ENCODE measurements around the gene FYCO1.

The FYCO1 gene

GRCh38 chr3:45939341-45939771 is 56.3 kb downstream of the FYCO1 start:
- peaks cover 41% of the 10 kb centered on the region for H3K4me1 Mint-ChIP-seq (ENCODE audit: low read depth)
- no peak overlapping the region for H3K4me3 Mint-ChIP-seq
- H3K36me3 Mint-ChIP-seq (ENCODE audit: low read depth): peaks cover 38% of the 10 kb centered on the region
- H3K27me3 Mint-ChIP-seq: no peaks in the 10 kb centered on the region
- H3K27ac Mint-ChIP-seq: no peak overlapping the region
- no peaks in the 10 kb centered on the region for H3K9me3 Mint-ChIP-seq

- no peaks in the 10 kb centered on the region for H3K9me3 Mint-ChIP-seq
- no peaks in the 10 kb centered on the region for H3K27me3 Mint-ChIP-seq
- H3K27ac Mint-ChIP-seq: no peak overlapping the region
- no peak overlapping the region for H3K4me3 Mint-ChIP-seq
- H3K4me1 Mint-ChIP-seq (ENCODE audit: low read depth): peaks cover 38% of the 10 kb centered on the region
- H3K36me3 Mint-ChIP-seq (ENCODE audit: low read depth): peaks cover 43% of the 10 kb centered on the region
Measured at GRCh38 chr3:45938864-45939263, 56.8 kb downstream of the FYCO1 start.

DNA sequence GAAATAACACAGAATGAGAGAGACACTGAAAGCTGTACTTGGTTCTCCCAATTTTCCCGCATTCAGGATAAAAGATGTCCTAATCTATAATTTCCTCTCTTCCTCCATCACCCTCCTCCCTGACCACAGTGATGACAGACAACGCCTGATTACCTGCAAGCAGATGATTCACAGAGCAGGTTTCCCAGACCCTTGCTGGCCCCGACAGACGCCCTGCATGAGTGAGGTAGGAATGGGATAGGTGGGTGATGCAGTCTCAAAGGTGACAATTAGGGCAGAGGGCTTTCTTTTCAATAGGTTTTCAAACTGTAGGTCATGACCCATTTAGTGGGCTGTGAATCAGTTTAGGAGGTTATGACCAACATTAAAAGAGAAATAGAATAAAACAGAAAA is 57.6 kb downstream of the FYCO1 start:
- H3K9me3 Mint-ChIP-seq: no peaks in the 10 kb centered on the region
- H3K4me3 Mint-ChIP-seq: no peak overlapping the region
- H3K36me3 Mint-ChIP-seq (ENCODE audit: low read depth): peaks cover 51% of the 10 kb centered on the region
- H3K27ac Mint-ChIP-seq: no peak overlapping the region
- H3K27me3 Mint-ChIP-seq: no peaks in the 10 kb centered on the region
- H3K4me1 Mint-ChIP-seq (ENCODE audit: low read depth): peaks cover 30% of the 10 kb centered on the region

- Mint-ChIP-seq H3K9me3 (no peaks in the 10 kb centered on the region), H3K4me3 (no peak overlapping the region), H3K4me1 (ENCODE audit: low read depth) (peaks cover 23% of the 10 kb centered on the region), H3K27me3 (no peaks in the 10 kb centered on the region), H3K27ac (no peak overlapping the region), H3K36me3 (ENCODE audit: low read depth) (peaks cover 57% of the 10 kb centered on the region)
Measured at GRCh38 chr3:45937206-45938042, 58.2 kb downstream of the FYCO1 start.

DNA sequence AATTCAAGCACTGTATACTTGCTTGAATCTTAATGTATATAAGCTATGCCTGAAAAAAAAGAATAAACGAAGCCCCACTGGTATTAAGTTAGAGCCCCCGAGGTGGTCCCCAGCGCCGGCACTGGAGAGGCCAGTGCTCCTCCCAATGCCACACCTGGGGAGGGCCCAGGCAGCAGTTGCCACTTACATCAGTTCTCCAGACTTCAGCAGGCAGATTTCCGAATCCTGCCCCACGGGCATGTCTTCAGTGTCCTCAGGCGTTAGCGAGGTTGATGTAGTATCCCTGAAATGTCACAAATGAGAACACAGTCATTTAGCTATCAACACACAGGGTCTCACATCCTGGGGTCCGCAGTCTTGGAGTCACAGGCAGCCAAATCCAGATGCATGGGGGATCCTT is 59.4 kb downstream of the FYCO1 start:
- no peak overlapping the region for H3K4me3 Mint-ChIP-seq
- H3K27me3 Mint-ChIP-seq: no peaks in the 10 kb centered on the region
- H3K36me3 Mint-ChIP-seq (ENCODE audit: low read depth): peaks cover 65% of the 10 kb centered on the region
- peaks cover 17% of the 10 kb centered on the region for H3K4me1 Mint-ChIP-seq (ENCODE audit: low read depth)
- H3K9me3 Mint-ChIP-seq: no peaks in the 10 kb centered on the region
- H3K27ac Mint-ChIP-seq: no peak overlapping the region

GRCh38 chr3:45933591-45933990 is 62.0 kb downstream of the FYCO1 start:
- H3K36me3 Mint-ChIP-seq (ENCODE audit: low read depth): peaks cover 75% of the 10 kb centered on the region
- no peaks in the 10 kb centered on the region for H3K9me3 Mint-ChIP-seq
- H3K27me3 Mint-ChIP-seq: no peaks in the 10 kb centered on the region
- H3K4me1 Mint-ChIP-seq (ENCODE audit: low read depth): no peaks in the 10 kb centered on the region
- no peak overlapping the region for H3K27ac Mint-ChIP-seq
- H3K4me3 Mint-ChIP-seq: no peak overlapping the region

- H3K27ac Mint-ChIP-seq: no peak overlapping the region
- no peaks in the 10 kb centered on the region for H3K27me3 Mint-ChIP-seq
- H3K36me3 Mint-ChIP-seq (ENCODE audit: low read depth): peaks cover 70% of the 10 kb centered on the region
Measured at GRCh38 chr3:45932112-45932511, 63.5 kb downstream of the FYCO1 start.

GRCh38 chr3:45931496-45931895 is 64.1 kb downstream of the FYCO1 start:
- H3K4me1 Mint-ChIP-seq (ENCODE audit: low read depth): no peaks in the 10 kb centered on the region
- no peaks in the 10 kb centered on the region for H3K9me3 Mint-ChIP-seq
- no peak overlapping the region for H3K4me3 Mint-ChIP-seq
- peaks cover 74% of the 10 kb centered on the region for H3K36me3 Mint-ChIP-seq (ENCODE audit: low read depth)
- H3K27ac Mint-ChIP-seq: no peak overlapping the region
- no peaks in the 10 kb centered on the region for H3K27me3 Mint-ChIP-seq

More at GRCh38 chr3:45932112-45932511, 63.5 kb downstream of the FYCO1 start:
- Mint-ChIP-seq H3K4me3 (no peak overlapping the region), H3K9me3 (no peaks in the 10 kb centered on the region), H3K4me1 (ENCODE audit: low read depth) (no peaks in the 10 kb centered on the region)

GRCh38 chr3:45929042-45929679 is 66.5 kb downstream of the FYCO1 start:
- H3K27ac Mint-ChIP-seq: no peak overlapping the region
- H3K36me3 Mint-ChIP-seq (ENCODE audit: low read depth): peaks cover 74% of the 10 kb centered on the region
- H3K4me1 Mint-ChIP-seq (ENCODE audit: low read depth): no peaks in the 10 kb centered on the region
- H3K9me3 Mint-ChIP-seq: no peaks in the 10 kb centered on the region
- H3K4me3 Mint-ChIP-seq: no peak overlapping the region
- no peaks in the 10 kb centered on the region for H3K27me3 Mint-ChIP-seq

- H3K9me3 Mint-ChIP-seq: no peaks in the 10 kb centered on the region
- no peaks in the 10 kb centered on the region for H3K4me1 Mint-ChIP-seq (ENCODE audit: low read depth)
- no peak overlapping the region for H3K4me3 Mint-ChIP-seq
- no peaks in the 10 kb centered on the region for H3K27me3 Mint-ChIP-seq
- H3K27ac Mint-ChIP-seq: no peak overlapping the region
- peaks cover 69% of the 10 kb centered on the region for H3K36me3 Mint-ChIP-seq (ENCODE audit: low read depth)
Measured at GRCh38 chr3:45927881-45928280, 67.7 kb downstream of the FYCO1 start.

GRCh38 chr3:45923755-45924154 is 71.9 kb downstream of the FYCO1 start:
- Mint-ChIP-seq H3K36me3 (ENCODE audit: low read depth) (peaks cover 57% of the 10 kb centered on the region), H3K4me1 (ENCODE audit: low read depth) (peaks cover 12% of the 10 kb centered on the region), H3K27ac (no peak overlapping the region), H3K9me3 (no peaks in the 10 kb centered on the region), H3K4me3 (no peak overlapping the region), H3K27me3 (no peaks in the 10 kb centered on the region)

- no peaks in the 10 kb centered on the region for H3K27me3 Mint-ChIP-seq
- H3K4me1 Mint-ChIP-seq (ENCODE audit: low read depth): peaks cover 17% of the 10 kb centered on the region
- H3K36me3 Mint-ChIP-seq (ENCODE audit: low read depth): peaks cover 60% of the 10 kb centered on the region
- H3K27ac Mint-ChIP-seq: no peak overlapping the region
- no peak overlapping the region for H3K4me3 Mint-ChIP-seq
- H3K9me3 Mint-ChIP-seq: no peaks in the 10 kb centered on the region
Measured at GRCh38 chr3:45922950-45923590, 72.6 kb downstream of the FYCO1 start.

- H3K4me3 Mint-ChIP-seq: no peak overlapping the region
- peaks cover 18% of the 10 kb centered on the region for H3K4me1 Mint-ChIP-seq (ENCODE audit: low read depth)
- H3K27ac Mint-ChIP-seq: no peak overlapping the region
Measured at GRCh38 chr3:45922039-45922326, 73.6 kb downstream of the FYCO1 start.

DNA sequence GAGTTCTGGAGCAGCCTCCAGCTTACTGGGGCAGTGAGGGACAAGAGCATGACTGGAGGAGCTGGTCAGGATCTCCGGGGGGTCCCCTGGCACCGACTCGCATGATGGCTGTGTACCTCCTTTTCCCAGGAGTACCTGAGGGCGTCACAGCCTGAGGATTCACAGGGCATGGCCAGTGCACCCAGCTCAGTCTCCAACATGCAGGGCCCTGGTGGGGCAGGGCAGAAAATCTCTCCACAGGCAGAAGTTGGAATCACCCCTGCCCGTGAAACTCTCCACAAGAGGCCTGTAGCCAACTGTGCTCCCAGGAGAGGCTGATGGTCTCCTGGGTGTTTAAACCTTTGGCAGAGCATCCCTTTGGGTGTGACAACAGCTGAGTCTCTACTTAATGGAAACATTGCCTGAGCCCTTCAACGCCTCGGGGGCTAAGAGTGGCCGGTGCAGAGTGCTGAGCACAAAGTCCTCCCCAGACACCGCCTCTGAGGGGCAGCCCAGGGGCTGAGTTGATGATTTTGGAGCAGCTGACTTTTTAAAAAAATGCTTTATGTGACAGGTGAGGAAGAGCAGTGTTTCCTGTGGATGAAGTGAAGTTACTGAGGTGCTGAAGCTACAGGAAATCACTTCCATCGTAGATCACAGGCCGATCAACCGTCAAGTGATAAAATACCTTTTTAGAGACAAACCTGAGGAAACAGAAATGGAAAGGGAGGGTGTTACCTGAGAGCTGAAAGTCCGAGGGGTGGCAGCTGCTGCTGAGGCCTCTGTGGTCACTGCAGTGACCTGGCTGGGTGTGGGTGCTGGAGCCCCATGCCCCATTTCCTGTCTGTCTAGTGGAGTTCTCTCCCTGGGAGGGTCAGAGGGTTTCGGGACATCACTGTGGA is 74.2 kb downstream of the FYCO1 start:
- no peak overlapping the region for H3K4me3 Mint-ChIP-seq
- peaks cover 24% of the 10 kb centered on the region for H3K4me1 Mint-ChIP-seq (ENCODE audit: low read depth)

More at GRCh38 chr3:45922039-45922326, 73.6 kb downstream of the FYCO1 start:
- no peaks in the 10 kb centered on the region for H3K27me3 Mint-ChIP-seq
- H3K9me3 Mint-ChIP-seq: no peaks in the 10 kb centered on the region
- peaks cover 59% of the 10 kb centered on the region for H3K36me3 Mint-ChIP-seq (ENCODE audit: low read depth)

More for the DNA sequence above, 74.2 kb downstream of the FYCO1 start:
- Mint-ChIP-seq H3K9me3 (no peaks in the 10 kb centered on the region), H3K27ac (no peak overlapping the region), H3K36me3 (ENCODE audit: low read depth) (peaks cover 58% of the 10 kb centered on the region), H3K27me3 (no peaks in the 10 kb centered on the region)

Data from stimulated activated naive CD8-positive, alpha-beta T cell treated with anti-CD3 and anti-CD28 coated beads, Interleukin-15, Interleukin-2, amounts not matched to agents 100 ng/mL and 50 ng/mL, for 24 hours (primary cell).